GM18519 (cell line): ENCODE results near the gene UBXN7.
"Not testable (repeated sequence)": the region's sequence is repeated elsewhere in the genome, so short reads cannot be mapped to it uniquely, and the experiment has no call there.

Experiments used
- ATAC-seq: cut with Tn5 transposase; IDR thresholded peaks from one replicate; pipeline ENCODE4 v1.9.1; 2021; ENCODE audit warnings: mild to moderate bottlenecking, moderate library complexity; ENCODE audit not compliant: unreplicated experiment, low FRiP score

UBXN7 gene, protein sequence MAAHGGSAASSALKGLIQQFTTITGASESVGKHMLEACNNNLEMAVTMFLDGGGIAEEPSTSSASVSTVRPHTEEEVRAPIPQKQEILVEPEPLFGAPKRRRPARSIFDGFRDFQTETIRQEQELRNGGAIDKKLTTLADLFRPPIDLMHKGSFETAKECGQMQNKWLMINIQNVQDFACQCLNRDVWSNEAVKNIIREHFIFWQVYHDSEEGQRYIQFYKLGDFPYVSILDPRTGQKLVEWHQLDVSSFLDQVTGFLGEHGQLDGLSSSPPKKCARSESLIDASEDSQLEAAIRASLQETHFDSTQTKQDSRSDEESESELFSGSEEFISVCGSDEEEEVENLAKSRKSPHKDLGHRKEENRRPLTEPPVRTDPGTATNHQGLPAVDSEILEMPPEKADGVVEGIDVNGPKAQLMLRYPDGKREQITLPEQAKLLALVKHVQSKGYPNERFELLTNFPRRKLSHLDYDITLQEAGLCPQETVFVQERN

GRCh38 chr3:196432137-196432879 lies at the start of gene UBXN7:
Gene UBXN7, minus strand, starts transcription at chr3:196432427. Its CDS starts 28 bp downstream, at chr3:196432399.
- ATAC-seq: peak; percentile 57

DNA sequence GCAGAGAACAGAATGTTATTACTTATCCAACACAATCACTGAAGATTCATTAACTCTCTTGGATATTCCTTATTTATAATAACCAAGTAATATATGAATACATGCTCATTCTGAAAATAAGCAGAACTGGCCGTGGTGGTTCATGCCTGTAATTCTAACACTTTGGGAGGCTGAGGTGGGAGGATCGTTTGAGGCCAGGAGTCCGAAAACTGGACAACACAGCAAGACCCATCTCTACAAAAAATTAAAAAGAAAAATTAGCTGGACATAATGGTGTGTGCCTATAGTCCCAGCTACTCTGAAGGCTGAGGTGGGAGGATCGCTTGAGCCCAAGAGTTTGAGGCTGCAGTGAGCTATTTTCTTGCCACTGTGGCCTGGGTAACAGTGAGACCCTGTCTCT lies 45.5 kb upstream of the UBXN7 start:
- no peak for ATAC-seq

DNA sequence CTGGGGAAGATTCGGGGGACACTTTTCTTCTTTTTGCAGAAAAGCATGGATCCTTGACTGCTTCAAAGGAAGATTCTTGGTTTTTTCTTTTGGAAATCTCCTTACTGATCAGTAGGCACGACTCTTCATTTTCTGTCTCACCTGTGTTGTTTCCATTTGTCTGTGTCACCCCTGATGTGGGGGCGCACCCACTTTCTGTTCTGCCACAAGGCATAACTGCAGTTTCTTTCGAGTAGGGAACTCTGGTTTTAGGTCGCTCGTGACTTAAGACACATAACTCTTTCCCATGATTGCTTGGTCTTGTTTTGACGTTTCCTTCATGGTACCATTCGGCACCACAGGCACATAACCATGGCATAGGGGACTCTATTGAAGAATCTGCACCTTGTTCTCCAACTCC lies 40.1 kb upstream of the UBXN7 start:
- no peak for ATAC-seq

DNA sequence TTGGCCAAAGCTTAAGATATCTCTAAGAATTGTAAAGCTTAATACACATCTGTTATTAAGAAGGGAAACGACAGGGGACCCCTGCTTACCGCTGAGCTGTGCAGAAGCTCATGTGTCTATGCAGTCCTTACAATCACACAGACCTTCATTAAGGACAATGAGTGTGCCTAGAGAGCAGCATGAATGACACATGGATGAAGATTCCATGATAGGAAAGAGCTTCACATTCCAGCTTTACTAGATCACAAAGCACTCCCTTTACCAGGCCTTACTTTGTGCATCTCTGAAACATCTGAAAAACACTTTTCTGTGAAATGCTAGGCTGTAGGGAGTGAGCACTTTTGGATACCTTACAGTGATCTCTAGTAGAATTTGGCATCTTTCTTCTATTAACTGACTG lies 39.3 kb upstream of the UBXN7 start:
- no peak for ATAC-seq

GRCh38 chr3:196470182-196470581 lies 38.0 kb upstream of the UBXN7 start:
- not testable (repeated sequence) for ATAC-seq

DNA sequence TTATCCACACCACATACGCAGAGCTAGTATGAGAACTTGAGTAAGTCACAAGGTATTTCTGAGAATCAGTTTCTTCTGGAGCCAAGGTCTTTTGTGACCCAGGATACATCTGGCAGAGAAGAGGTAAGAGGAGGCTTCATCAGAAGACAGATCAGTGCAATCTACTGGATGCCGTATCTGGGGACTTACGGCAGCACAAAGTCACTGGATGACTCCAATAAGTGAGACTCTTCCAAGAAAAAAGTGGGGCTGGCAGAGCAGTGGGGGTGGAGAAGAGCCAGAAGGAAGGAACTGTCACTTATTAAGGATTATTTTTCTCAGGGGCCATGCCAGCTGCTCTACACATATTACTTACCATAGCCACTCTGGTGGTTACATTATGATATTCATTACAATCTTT lies 31.6 kb upstream of the UBXN7 start:
- no peak for ATAC-seq

DNA sequence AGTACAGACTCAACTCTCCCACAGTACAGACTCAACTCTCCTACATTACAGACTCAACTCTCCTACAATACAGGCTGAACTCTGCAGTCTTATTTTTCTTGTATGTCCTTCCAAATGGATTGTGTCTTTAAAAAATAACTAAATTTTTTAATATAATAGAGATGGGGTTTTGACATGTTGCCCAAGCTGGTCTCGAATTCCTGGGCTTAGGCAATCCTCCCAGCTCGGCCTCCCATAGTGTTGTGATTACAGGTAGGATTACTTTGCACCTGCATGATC lies 31.2 kb upstream of the UBXN7 start:
- ATAC-seq: no peak

GRCh38 chr3:196462680-196463477 lies 30.7 kb upstream of the UBXN7 start:
- not testable (repeated sequence) for ATAC-seq

DNA sequence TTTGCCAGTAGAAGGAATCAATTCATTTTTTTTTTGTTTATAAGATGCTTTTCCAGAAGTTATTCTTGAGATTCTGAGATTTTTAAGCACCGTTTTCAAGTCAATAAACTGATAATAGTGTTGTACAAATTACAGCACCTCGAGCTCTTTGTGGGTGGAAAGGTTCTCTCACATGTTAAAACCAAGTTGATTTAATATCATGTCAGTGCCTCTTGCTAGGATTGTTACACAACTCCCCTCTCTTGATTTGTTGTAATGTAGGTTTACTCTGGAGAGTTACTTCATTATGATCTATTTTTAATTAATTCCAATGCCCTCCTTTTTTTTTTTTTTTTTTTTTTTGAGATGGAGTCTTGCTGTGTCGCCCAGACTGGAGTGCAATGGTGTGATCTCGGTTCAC lies 25.8 kb upstream of the UBXN7 start:
- ATAC-seq: no peak

- peak; percentile 39 for ATAC-seq
These were observed 25.2 kb upstream of the UBXN7 start for GRCh38 chr3:196457470-196457869.

GRCh38 chr3:196454935-196455334 lies 22.7 kb upstream of the UBXN7 start:
- no peak for ATAC-seq

DNA sequence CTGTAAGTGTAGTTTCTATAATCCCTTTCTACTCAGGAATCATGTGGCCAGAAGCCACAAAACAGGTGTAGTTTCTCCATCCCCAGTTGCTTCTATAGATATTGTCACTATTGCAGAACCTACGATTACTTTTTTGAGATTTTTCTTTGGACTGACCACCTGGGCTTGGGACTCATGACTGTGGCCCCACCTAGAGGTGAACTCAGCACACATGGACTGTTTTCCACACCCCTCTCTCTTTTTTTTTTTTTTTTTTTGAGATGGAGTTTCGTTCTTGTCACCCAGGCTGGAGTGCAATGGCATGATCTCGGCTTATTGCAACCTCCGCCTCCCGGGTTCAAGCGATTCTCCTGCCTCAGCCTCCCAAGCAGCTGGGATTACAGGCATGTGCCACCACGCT lies 13.2 kb upstream of the UBXN7 start:
- not testable (repeated sequence) for ATAC-seq

DNA sequence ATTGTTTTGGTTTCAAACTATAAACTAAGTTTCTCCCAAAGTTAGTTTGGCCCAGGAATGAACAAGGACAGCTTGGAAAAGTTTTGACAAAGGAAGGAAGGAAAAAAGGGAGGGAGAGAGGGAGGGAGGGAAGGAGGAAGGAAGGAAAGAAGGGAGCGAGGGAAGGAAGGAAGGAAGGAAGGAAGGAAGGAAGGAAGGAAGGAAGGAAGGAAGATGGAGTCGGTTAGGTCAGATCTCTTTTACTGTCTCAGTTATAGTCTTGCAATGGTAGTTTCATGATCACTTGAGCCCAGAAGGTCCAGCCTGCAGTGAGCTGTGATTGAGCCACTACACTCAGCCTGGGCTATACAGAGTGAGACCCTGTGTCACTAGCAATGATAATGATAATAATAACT lies 12.3 kb upstream of the UBXN7 start:
- no peak for ATAC-seq

- ATAC-seq: no peak
These were observed 8.5 kb upstream of the UBXN7 start for GRCh38 chr3:196440696-196441095.

- no peak for ATAC-seq
These were observed 7.9 kb upstream of the UBXN7 start for GRCh38 chr3:196440041-196440537.

DNA sequence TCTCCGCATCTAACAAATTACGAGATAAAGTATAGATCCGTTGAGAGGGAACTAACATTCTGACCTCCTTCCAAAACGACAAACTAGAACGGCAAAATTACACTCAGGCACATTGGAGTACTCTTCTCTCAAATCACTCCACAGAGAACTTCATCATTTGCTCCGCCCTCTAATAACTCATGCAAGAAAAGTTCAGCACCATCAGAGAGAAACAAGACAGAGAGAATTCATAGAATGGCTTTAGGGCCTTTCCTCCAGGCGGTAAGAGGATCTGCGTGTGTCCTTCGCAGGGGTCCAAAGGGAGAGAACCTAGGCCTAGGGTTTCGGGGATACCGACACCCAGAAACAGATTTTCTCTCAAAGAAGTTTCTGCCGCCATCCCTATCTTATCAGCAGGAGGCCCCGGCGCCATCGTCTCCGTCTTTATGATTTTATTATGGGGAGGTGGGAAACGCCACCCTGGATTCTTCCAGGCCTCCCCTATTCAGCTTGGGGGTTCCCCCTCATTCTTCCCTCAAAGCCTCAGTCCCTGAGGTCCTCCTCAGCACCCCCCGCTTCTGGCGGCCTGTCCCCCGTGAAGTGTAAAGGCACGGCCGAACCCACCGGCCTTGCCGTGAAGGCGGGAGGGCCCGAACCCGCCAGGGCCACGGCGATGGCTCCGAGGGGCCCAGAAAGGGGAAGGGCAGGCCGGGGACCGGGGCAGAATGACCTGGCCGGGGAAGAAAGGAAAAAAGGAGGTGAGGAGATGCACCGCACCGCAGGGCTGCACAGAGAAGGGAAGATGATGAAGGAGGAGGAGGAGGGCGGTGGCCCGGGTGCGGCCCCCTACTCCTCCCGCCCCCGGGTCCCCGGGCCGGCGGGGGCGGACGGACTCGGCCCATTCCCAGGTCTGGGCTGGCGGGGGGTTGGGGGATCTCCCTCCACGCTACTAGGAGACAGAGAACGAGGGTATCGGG lies 768 bp downstream of the UBXN7 start:
- no peak for ATAC-seq

DNA sequence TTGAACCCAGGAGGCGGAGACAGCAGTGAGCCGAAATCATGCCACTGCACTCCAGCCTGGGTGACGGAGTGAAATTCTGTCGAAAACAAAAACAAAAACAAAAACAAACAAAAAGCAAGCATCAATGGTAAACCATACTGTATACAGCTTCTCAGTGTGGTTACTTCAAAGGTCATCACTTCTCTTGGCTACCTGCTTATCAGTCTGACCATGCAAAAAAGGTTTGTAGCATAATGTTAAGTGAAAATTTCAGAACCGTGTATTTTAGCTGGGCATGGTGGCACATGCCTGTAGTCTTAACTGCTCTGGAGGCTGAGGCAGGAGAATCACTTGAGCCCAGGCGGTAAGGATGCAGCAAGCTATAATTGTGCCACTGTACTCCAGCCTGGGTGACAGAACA lies 4.2 kb downstream of the UBXN7 start:
- ATAC-seq: no peak

GRCh38 chr3:196424421-196424820 lies 7.8 kb downstream of the UBXN7 start:
- ATAC-seq: not testable (repeated sequence)

GRCh38 chr3:196423044-196423781 lies 9.0 kb downstream of the UBXN7 start:
- ATAC-seq: no peak
